ENCODE results near the gene CELF4.

Gene CELF4

GRCh38 chr18:37548679-37549289, 16.8 kb downstream of the CELF4 start:
- Histone ChIP-seq H3K4me3 (ENCODE audit: low read length) (no peak overlapping the region), H3K9me3 (ENCODE audit: control insufficient read depth, insufficient read depth, low read length) (no peaks in the 10 kb centered on the region), H3K27ac (ENCODE audit: low read length) (no peak overlapping the region), H3K36me3 (ENCODE audit: control insufficient read depth, insufficient read depth, low read length) (no peaks in the 10 kb centered on the region), H3K27me3 (ENCODE audit: control insufficient read depth, insufficient read depth, low read length) (no peaks in the 10 kb centered on the region), H3K4me1 (ENCODE audit: control insufficient read depth, insufficient read depth, low read length) (peaks cover 3% of the 10 kb centered on the region; the same call in 1 of the 2 replicates)
- no peak for DNase-seq (ENCODE audit: low read depth, low spot score)
- WGBS (ENCODE audit: insufficient coverage, insufficient read length) = no CpG with 5 or more reads among the region's 12 CpGs

GRCh38 chr18:37547196-37547827, 18.3 kb downstream of the CELF4 start:
- no peaks in the 10 kb centered on the region for H3K9me3 ChIP-seq (ENCODE audit: control insufficient read depth, insufficient read depth, low read length)
- H3K4me1 ChIP-seq (ENCODE audit: control insufficient read depth, insufficient read depth, low read length) = no peaks in the 10 kb centered on the region
- no peak for DNase-seq (ENCODE audit: low read depth, low spot score)
- no CpG with 5 or more reads among the region's 4 CpGs for WGBS (ENCODE audit: insufficient coverage, insufficient read length)
- H3K27me3 ChIP-seq (ENCODE audit: control insufficient read depth, insufficient read depth, low read length) = no peaks in the 10 kb centered on the region
- H3K36me3 ChIP-seq (ENCODE audit: control insufficient read depth, insufficient read depth, low read length) = no peaks in the 10 kb centered on the region
- H3K4me3 ChIP-seq (ENCODE audit: low read length) = no peak overlapping the region
- no peak overlapping the region for H3K27ac ChIP-seq (ENCODE audit: low read length)

GRCh38 chr18:37546651-37547050, 18.9 kb downstream of the CELF4 start:
- no peak for DNase-seq (ENCODE audit: low read depth, low spot score)
- Histone ChIP-seq H3K4me1 (ENCODE audit: control insufficient read depth, insufficient read depth, low read length) (no peaks in the 10 kb centered on the region), H3K4me3 (ENCODE audit: low read length) (no peak overlapping the region), H3K27me3 (ENCODE audit: control insufficient read depth, insufficient read depth, low read length) (no peaks in the 10 kb centered on the region), H3K36me3 (ENCODE audit: control insufficient read depth, insufficient read depth, low read length) (no peaks in the 10 kb centered on the region), H3K9me3 (ENCODE audit: control insufficient read depth, insufficient read depth, low read length) (no peaks in the 10 kb centered on the region), H3K27ac (ENCODE audit: low read length) (no peak overlapping the region)
- no CpG with 5 or more reads among the region's 4 CpGs for WGBS (ENCODE audit: insufficient coverage, insufficient read length)

- Histone ChIP-seq H3K27ac (ENCODE audit: low read length) (no peak overlapping the region), H3K27me3 (ENCODE audit: control insufficient read depth, insufficient read depth, low read length) (no peaks in the 10 kb centered on the region), H3K36me3 (ENCODE audit: control insufficient read depth, insufficient read depth, low read length) (no peaks in the 10 kb centered on the region), H3K4me1 (ENCODE audit: control insufficient read depth, insufficient read depth, low read length) (no peaks in the 10 kb centered on the region), H3K4me3 (ENCODE audit: low read length) (no peak overlapping the region), H3K9me3 (ENCODE audit: control insufficient read depth, insufficient read depth, low read length) (no peaks in the 10 kb centered on the region)
- no CpG with 5 or more reads among the region's 5 CpGs for WGBS (ENCODE audit: insufficient coverage, insufficient read length)
- DNase-seq (ENCODE audit: low read depth, low spot score) = no peak
These were observed 19.4 kb downstream of the CELF4 start for GRCh38 chr18:37546272-37546537.

GRCh38 chr18:37545461-37546271, 19.9 kb downstream of the CELF4 start:
- H3K27me3 ChIP-seq (ENCODE audit: control insufficient read depth, insufficient read depth, low read length) = no peaks in the 10 kb centered on the region

GRCh38 chr18:37544713-37545112, 20.9 kb downstream of the CELF4 start:
- Histone ChIP-seq H3K9me3 (ENCODE audit: control insufficient read depth, insufficient read depth, low read length) (no peaks in the 10 kb centered on the region), H3K27me3 (ENCODE audit: control insufficient read depth, insufficient read depth, low read length) (no peaks in the 10 kb centered on the region), H3K36me3 (ENCODE audit: control insufficient read depth, insufficient read depth, low read length) (no peaks in the 10 kb centered on the region), H3K4me3 (ENCODE audit: low read length) (no peak overlapping the region), H3K27ac (ENCODE audit: low read length) (no peak overlapping the region), H3K4me1 (ENCODE audit: control insufficient read depth, insufficient read depth, low read length) (no peaks in the 10 kb centered on the region)
- WGBS (ENCODE audit: insufficient coverage, insufficient read length) = no CpG with 5 or more reads among the region's 5 CpGs
- no peak for DNase-seq (ENCODE audit: low read depth, low spot score)

More at GRCh38 chr18:37545461-37546271, 19.9 kb downstream of the CELF4 start:
- H3K9me3 ChIP-seq (ENCODE audit: control insufficient read depth, insufficient read depth, low read length) = no peaks in the 10 kb centered on the region
- no peak overlapping the region for H3K4me3 ChIP-seq (ENCODE audit: low read length)
- no CpG with 5 or more reads among the region's 19 CpGs for WGBS (ENCODE audit: insufficient coverage, insufficient read length)
- no peak for DNase-seq (ENCODE audit: low read depth, low spot score)
- no peaks in the 10 kb centered on the region for H3K36me3 ChIP-seq (ENCODE audit: control insufficient read depth, insufficient read depth, low read length)
- no peaks in the 10 kb centered on the region for H3K4me1 ChIP-seq (ENCODE audit: control insufficient read depth, insufficient read depth, low read length)
- no peak overlapping the region for H3K27ac ChIP-seq (ENCODE audit: low read length)

- DNase-seq (ENCODE audit: low read depth, low spot score) = no peak
- Histone ChIP-seq H3K27ac (ENCODE audit: low read length) (no peak overlapping the region), H3K4me3 (ENCODE audit: low read length) (no peak overlapping the region), H3K4me1 (ENCODE audit: control insufficient read depth, insufficient read depth, low read length) (peaks cover 3% of the 10 kb centered on the region; the same call in 1 of the 2 replicates), H3K27me3 (ENCODE audit: control insufficient read depth, insufficient read depth, low read length) (no peaks in the 10 kb centered on the region), H3K36me3 (ENCODE audit: control insufficient read depth, insufficient read depth, low read length) (no peaks in the 10 kb centered on the region), H3K9me3 (ENCODE audit: control insufficient read depth, insufficient read depth, low read length) (no peaks in the 10 kb centered on the region)
- 100% methylated on average over 1 of the region's 10 CpGs for WGBS (ENCODE audit: insufficient coverage, insufficient read length)
These were observed 21.4 kb downstream of the CELF4 start for GRCh38 chr18:37544217-37544616.

GRCh38 chr18:37543321-37543720, 22.3 kb downstream of the CELF4 start:
- H3K9me3 ChIP-seq (ENCODE audit: control insufficient read depth, insufficient read depth, low read length) = no peaks in the 10 kb centered on the region
- no peak for DNase-seq (ENCODE audit: low read depth, low spot score)
- H3K27ac ChIP-seq (ENCODE audit: low read length) = no peak overlapping the region
- WGBS (ENCODE audit: insufficient coverage, insufficient read length) = no CpG with 5 or more reads among the region's 4 CpGs
- no peaks in the 10 kb centered on the region for H3K27me3 ChIP-seq (ENCODE audit: control insufficient read depth, insufficient read depth, low read length)
- peaks cover 9% of the 10 kb centered on the region; the same call in 1 of the 2 replicates for H3K4me1 ChIP-seq (ENCODE audit: control insufficient read depth, insufficient read depth, low read length)
- H3K36me3 ChIP-seq (ENCODE audit: control insufficient read depth, insufficient read depth, low read length) = no peaks in the 10 kb centered on the region
- H3K4me3 ChIP-seq (ENCODE audit: low read length) = no peak overlapping the region

GRCh38 chr18:37541517-37541916, 24.1 kb downstream of the CELF4 start:
- Histone ChIP-seq H3K27me3 (ENCODE audit: control insufficient read depth, insufficient read depth, low read length) (no peaks in the 10 kb centered on the region), H3K4me3 (ENCODE audit: low read length) (no peak overlapping the region), H3K27ac (ENCODE audit: low read length) (no peak overlapping the region), H3K9me3 (ENCODE audit: control insufficient read depth, insufficient read depth, low read length) (no peaks in the 10 kb centered on the region), H3K36me3 (ENCODE audit: control insufficient read depth, insufficient read depth, low read length) (no peaks in the 10 kb centered on the region), H3K4me1 (ENCODE audit: control insufficient read depth, insufficient read depth, low read length) (peaks cover 12% of the 10 kb centered on the region; the same call in 1 of the 2 replicates)
- DNase-seq (ENCODE audit: low read depth, low spot score) = no peak
- WGBS (ENCODE audit: insufficient coverage, insufficient read length) = no CpG with 5 or more reads among the region's 7 CpGs

- H3K4me1 ChIP-seq (ENCODE audit: control insufficient read depth, insufficient read depth, low read length) = peaks cover 12% of the 10 kb centered on the region; the same call in 1 of the 2 replicates
- no peaks in the 10 kb centered on the region for H3K27me3 ChIP-seq (ENCODE audit: control insufficient read depth, insufficient read depth, low read length)
- H3K9me3 ChIP-seq (ENCODE audit: control insufficient read depth, insufficient read depth, low read length) = no peaks in the 10 kb centered on the region
- no peak overlapping the region for H3K4me3 ChIP-seq (ENCODE audit: low read length)
- WGBS (ENCODE audit: insufficient coverage, insufficient read length) = no CpG with 5 or more reads among the region's 9 CpGs
- DNase-seq (ENCODE audit: low read depth, low spot score) = no peak
- H3K27ac ChIP-seq (ENCODE audit: low read length) = no peak overlapping the region
- H3K36me3 ChIP-seq (ENCODE audit: control insufficient read depth, insufficient read depth, low read length) = no peaks in the 10 kb centered on the region
These were observed 25.0 kb downstream of the CELF4 start for GRCh38 chr18:37540424-37541138.
